ENCODE measurements around the gene ETV3.
"Not testable (repeated sequence)": the region's sequence is repeated elsewhere in the genome, so short reads cannot be mapped to it uniquely, and the experiment has no call there.

ETV3 gene

GRCh38 chr1:157138220-157139051, at the start of gene ETV3:
Gene ETV3, minus strand, starts transcription at chr1:157138395. Its CDS starts 2,043 bp downstream, at chr1:157136352.
- in situ Hi-C loops (cut with MboI; ENCODE audit: low sequenced_read_pairs) = no loop called here

GRCh38 chr1:157186281-157186992, 48.2 kb upstream of the ETV3 start:
- in situ Hi-C loops (cut with MboI; ENCODE audit: low sequenced_read_pairs) = no loop called here

GRCh38 chr1:157183870-157184269, 45.7 kb upstream of the ETV3 start:
- in situ Hi-C loops (cut with MboI; ENCODE audit: low sequenced_read_pairs) = no loop called here

- in situ Hi-C loops (cut with MboI; ENCODE audit: low sequenced_read_pairs) = not testable (repeated sequence)
Measured at GRCh38 chr1:157182371-157182770, 44.2 kb upstream of the ETV3 start.

- in situ Hi-C loops (cut with MboI; ENCODE audit: low sequenced_read_pairs) = no loop called here
Measured at GRCh38 chr1:157181790-157182189, 43.6 kb upstream of the ETV3 start.

GRCh38 chr1:157181258-157181657, 43.1 kb upstream of the ETV3 start:
- in situ Hi-C loops (cut with MboI; ENCODE audit: low sequenced_read_pairs) = no loop called here

GRCh38 chr1:157178490-157178889, 40.3 kb upstream of the ETV3 start:
- in situ Hi-C loops (cut with MboI; ENCODE audit: low sequenced_read_pairs) = no loop called here

GRCh38 chr1:157177733-157178394, 39.7 kb upstream of the ETV3 start:
- in situ Hi-C loops (cut with MboI; ENCODE audit: low sequenced_read_pairs) = no loop called here

- in situ Hi-C loops (cut with MboI; ENCODE audit: low sequenced_read_pairs) = no loop called here
Measured at GRCh38 chr1:157176591-157177121, 38.5 kb upstream of the ETV3 start.

- in situ Hi-C loops (cut with MboI; ENCODE audit: low sequenced_read_pairs) = no loop called here
Measured at GRCh38 chr1:157176016-157176415, 37.8 kb upstream of the ETV3 start.

GRCh38 chr1:157173900-157174410, 35.8 kb upstream of the ETV3 start:
- in situ Hi-C loops (cut with MboI; ENCODE audit: low sequenced_read_pairs) = no loop called here

GRCh38 chr1:157173241-157173640, 35.0 kb upstream of the ETV3 start:
- in situ Hi-C loops (cut with MboI; ENCODE audit: low sequenced_read_pairs) = not testable (repeated sequence)

- in situ Hi-C loops (cut with MboI; ENCODE audit: low sequenced_read_pairs) = not testable (repeated sequence)
Measured at GRCh38 chr1:157172591-157172990, 34.4 kb upstream of the ETV3 start.

GRCh38 chr1:157171903-157172503, 33.8 kb upstream of the ETV3 start:
- in situ Hi-C loops (cut with MboI; ENCODE audit: low sequenced_read_pairs) = not testable (repeated sequence)

GRCh38 chr1:157170677-157171515, 32.7 kb upstream of the ETV3 start:
- in situ Hi-C loops (cut with MboI; ENCODE audit: low sequenced_read_pairs) = no loop called here

GRCh38 chr1:157168015-157168414, 29.8 kb upstream of the ETV3 start:
- in situ Hi-C loops (cut with MboI; ENCODE audit: low sequenced_read_pairs) = no loop called here

GRCh38 chr1:157167437-157167836, 29.2 kb upstream of the ETV3 start:
- in situ Hi-C loops (cut with MboI; ENCODE audit: low sequenced_read_pairs) = no loop called here

- in situ Hi-C loops (cut with MboI; ENCODE audit: low sequenced_read_pairs) = no loop called here
Measured at GRCh38 chr1:157166590-157166989, 28.4 kb upstream of the ETV3 start.

- in situ Hi-C loops (cut with MboI; ENCODE audit: low sequenced_read_pairs) = no loop called here
Measured at GRCh38 chr1:157163273-157164127, 25.3 kb upstream of the ETV3 start.
